ENCODE data around the gene CCDC85B.
"Not testable (repeated sequence)": the region's sequence is repeated elsewhere in the genome, so short reads cannot be mapped to it uniquely, and the experiment has no call there.

Gene CCDC85B

GRCh38 chr11:65883786-65884715 is 6.4 kb upstream of the CCDC85B start:
- Histone ChIP-seq H3K9me3 (ENCODE audit: control insufficient read depth in 2 of 2, low read length in 2 of 2) (no peaks in the 10 kb centered on the region), H3K27me3 (ENCODE audit: control insufficient read depth in 1 of 2, insufficient read depth in 2 of 2, low read length in 2 of 2) (no peaks in the 10 kb centered on the region), H3K36me3 (ENCODE audit: control insufficient read depth in 2 of 2, insufficient read depth in 2 of 2, low read length in 2 of 2) (peaks cover 21 to 22% of the 10 kb centered on the region in 2 donors), H3K4me1 (ENCODE audit: control insufficient read depth, insufficient read depth, low read length) (peaks cover 35% of the 10 kb centered on the region), H3K9ac (ENCODE audit: low read length in 2 of 2) (no peak overlapping the region), H3K4me3 (ENCODE audit: low read length in 2 of 2) (peak overlapping the region in 1 of 2 donors; percentile 35), H3K27ac (ENCODE audit: low read length) (peak overlapping the region; percentile 11)

DNA sequence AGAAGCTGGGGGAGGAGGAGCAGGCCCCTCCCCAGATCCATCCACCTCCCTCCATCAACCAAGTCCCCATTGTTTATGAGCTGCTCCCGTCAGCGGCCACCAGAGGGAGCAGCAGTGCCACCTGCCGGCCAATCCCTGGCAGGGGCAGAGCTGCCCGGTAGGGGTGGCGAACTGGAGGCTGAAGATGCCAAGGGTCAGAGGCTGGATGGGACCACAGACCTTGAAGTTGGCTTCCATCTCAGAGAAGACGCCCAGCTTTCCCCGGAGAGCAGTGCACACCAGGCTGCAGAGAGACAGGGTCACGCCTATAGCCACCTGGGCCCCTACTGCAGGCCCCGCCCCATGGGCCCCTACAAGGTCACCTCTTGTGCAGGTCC is 5.8 kb upstream of the CCDC85B start:
- H3K36me3 ChIP-seq (ENCODE audit: control insufficient read depth in 2 of 2, insufficient read depth in 2 of 2, low read length in 2 of 2): peaks cover 21 to 22% of the 10 kb centered on the region in 2 donors
- peak overlapping the region in 1 of 2 donors; percentile 35 for H3K4me3 ChIP-seq (ENCODE audit: low read length in 2 of 2)
- no peaks in the 10 kb centered on the region for H3K27me3 ChIP-seq (ENCODE audit: control insufficient read depth in 1 of 2, insufficient read depth in 2 of 2, low read length in 2 of 2)
- H3K4me1 ChIP-seq (ENCODE audit: control insufficient read depth, insufficient read depth, low read length): peaks cover 42% of the 10 kb centered on the region
- H3K9me3 ChIP-seq (ENCODE audit: control insufficient read depth in 2 of 2, low read length in 2 of 2): no peaks in the 10 kb centered on the region
- peak overlapping the region; percentile 18 for H3K27ac ChIP-seq (ENCODE audit: low read length)
- no peak overlapping the region for H3K9ac ChIP-seq (ENCODE audit: low read length in 2 of 2)

- Histone ChIP-seq H3K36me3 (ENCODE audit: control insufficient read depth in 2 of 2, insufficient read depth in 2 of 2, low read length in 2 of 2) (peaks cover 21 to 22% of the 10 kb centered on the region in 2 donors), H3K4me3 (ENCODE audit: low read length in 2 of 2) (no peak overlapping the region), H3K27me3 (ENCODE audit: control insufficient read depth in 1 of 2, insufficient read depth in 2 of 2, low read length in 2 of 2) (no peaks in the 10 kb centered on the region), H3K4me1 (ENCODE audit: control insufficient read depth, insufficient read depth, low read length) (peaks cover 47% of the 10 kb centered on the region), H3K9me3 (ENCODE audit: control insufficient read depth in 2 of 2, low read length in 2 of 2) (no peaks in the 10 kb centered on the region), H3K9ac (ENCODE audit: low read length in 2 of 2) (no peak overlapping the region), H3K27ac (ENCODE audit: low read length) (peak overlapping the region; percentile 18)
Measured at GRCh38 chr11:65885231-65885630, 5.2 kb upstream of the CCDC85B start.

DNA sequence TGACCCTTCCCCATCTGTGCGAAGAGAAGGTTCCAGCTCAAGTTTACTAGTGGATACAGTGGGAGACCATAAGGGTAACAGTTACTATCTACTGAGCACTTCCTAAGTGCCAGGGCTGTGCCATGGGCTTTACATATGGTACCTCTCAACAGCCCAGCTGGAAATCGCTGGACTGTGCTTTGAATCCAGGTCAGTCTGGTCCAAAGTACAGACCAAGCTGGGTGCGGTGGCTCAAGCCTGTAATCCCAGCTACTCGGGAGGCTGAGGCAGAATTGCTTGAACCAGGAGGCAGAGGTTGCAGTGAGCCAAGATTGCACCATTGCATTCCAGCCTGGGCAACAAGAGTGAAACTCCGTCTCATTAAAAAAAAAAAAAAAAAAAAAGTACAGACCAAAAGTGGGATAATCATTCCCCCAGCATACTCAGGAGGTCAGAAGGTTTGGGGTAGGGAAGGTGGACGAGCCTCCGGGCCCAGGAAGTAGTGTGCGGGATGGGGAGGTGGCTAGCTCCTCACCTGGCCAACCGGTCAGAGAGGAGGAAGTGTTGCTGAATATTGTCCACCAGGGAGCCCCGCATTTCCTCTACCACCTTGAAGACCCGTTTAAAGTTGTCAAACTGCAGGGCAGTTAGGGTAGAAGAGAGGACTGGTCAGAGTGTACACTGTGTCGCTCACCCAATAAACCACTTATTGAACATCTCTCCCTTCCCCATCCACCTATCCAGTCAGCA is 4.5 kb upstream of the CCDC85B start:
- H3K36me3 ChIP-seq (ENCODE audit: control insufficient read depth in 2 of 2, insufficient read depth in 2 of 2, low read length in 2 of 2): peaks cover 21 to 22% of the 10 kb centered on the region in 2 donors
- H3K27ac ChIP-seq (ENCODE audit: low read length): no peak overlapping the region

DNA sequence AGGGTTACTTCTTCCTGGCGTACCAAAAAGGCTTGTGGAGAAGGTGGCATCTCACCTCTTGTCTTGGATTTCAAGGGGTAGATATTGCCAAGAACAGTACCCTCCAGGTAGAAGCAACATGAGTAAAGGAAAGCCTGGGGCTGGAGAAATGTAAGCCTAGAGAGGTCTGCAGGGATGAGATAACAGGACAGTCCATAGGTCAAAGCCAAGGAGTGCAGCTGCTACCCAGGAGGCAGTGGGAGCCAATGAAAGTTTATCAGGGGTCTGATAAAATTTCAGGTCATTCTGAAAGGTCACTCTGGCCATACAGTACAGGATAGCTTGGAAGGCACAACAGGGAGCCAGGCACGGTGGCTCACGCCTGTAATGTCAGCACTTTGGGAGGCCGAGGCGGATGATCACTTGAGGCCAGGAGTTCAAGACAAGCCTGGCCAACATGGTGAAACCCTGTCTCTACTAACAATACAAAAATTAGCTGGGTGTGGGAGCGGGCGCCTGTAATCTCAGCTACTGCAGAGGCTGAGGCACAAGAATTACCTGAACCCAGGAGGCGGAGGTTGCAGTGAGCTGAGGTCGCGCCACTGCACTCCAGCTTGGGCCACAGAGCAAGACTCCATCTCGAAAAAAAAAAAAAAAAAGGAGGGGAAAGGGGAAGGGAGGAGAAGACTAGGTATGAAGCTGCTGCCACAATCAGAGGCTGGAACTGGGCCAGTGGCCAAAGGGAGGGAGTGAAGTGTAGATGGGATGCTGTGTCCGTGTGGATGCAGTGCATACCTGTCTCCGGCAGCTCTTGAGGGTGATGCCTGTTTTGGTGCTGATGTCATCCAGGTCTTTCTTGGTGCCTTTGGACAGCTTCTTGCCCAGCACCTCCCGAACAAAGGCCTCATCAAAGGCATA is 3.4 kb upstream of the CCDC85B start:
- H3K36me3 ChIP-seq (ENCODE audit: control insufficient read depth in 2 of 2, insufficient read depth in 2 of 2, low read length in 2 of 2): peaks cover 21 to 22% of the 10 kb centered on the region in 2 donors
- H3K9ac ChIP-seq (ENCODE audit: low read length in 2 of 2): peak overlapping the region; percentile 89 to 91
- H3K4me1 ChIP-seq (ENCODE audit: control insufficient read depth, insufficient read depth, low read length): peaks cover 61% of the 10 kb centered on the region
- no peaks in the 10 kb centered on the region for H3K27me3 ChIP-seq (ENCODE audit: control insufficient read depth in 1 of 2, insufficient read depth in 2 of 2, low read length in 2 of 2)
- H3K9me3 ChIP-seq (ENCODE audit: control insufficient read depth in 2 of 2, low read length in 2 of 2): no peaks in the 10 kb centered on the region
- H3K4me3 ChIP-seq (ENCODE audit: low read length in 2 of 2): peak overlapping the region; percentile 89 to 93
- peak overlapping the region; percentile 99 for H3K27ac ChIP-seq (ENCODE audit: low read length)

More for the DNA sequence above, 4.5 kb upstream of the CCDC85B start:
- H3K27me3 ChIP-seq (ENCODE audit: control insufficient read depth in 1 of 2, insufficient read depth in 2 of 2, low read length in 2 of 2): no peaks in the 10 kb centered on the region
- peaks cover 51% of the 10 kb centered on the region for H3K4me1 ChIP-seq (ENCODE audit: control insufficient read depth, insufficient read depth, low read length)
- H3K4me3 ChIP-seq (ENCODE audit: low read length in 2 of 2): no peak overlapping the region
- no peak overlapping the region for H3K9ac ChIP-seq (ENCODE audit: low read length in 2 of 2)
- H3K9me3 ChIP-seq (ENCODE audit: control insufficient read depth in 2 of 2, low read length in 2 of 2): no peaks in the 10 kb centered on the region

DNA sequence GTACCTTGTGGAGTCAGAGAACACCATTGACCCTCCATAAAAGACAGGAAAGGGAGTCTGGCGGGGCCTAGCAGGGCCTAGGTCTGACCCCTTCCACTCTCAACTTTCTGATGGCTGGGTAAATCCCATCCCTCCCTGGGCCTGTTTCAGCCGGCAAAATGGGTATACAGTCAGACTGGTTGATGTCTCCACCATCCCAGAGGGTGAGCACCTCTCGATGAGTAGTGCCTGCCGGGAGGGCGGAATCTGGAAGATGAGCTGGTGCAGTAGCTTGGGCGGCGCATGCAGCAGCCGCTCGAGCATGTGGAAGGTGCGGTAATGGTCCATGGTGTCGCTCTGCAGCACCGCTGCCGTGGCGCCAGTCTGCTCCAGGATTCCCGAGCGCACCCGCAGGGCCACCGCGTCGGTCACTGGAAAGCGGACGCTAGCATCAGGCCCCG is 2.7 kb upstream of the CCDC85B start:
- peak overlapping the region; percentile 99 for H3K27ac ChIP-seq (ENCODE audit: low read length)
- peaks cover 68% of the 10 kb centered on the region for H3K4me1 ChIP-seq (ENCODE audit: control insufficient read depth, insufficient read depth, low read length)
- peaks cover 16 to 22% of the 10 kb centered on the region in 2 donors for H3K36me3 ChIP-seq (ENCODE audit: control insufficient read depth in 2 of 2, insufficient read depth in 2 of 2, low read length in 2 of 2)
- H3K4me3 ChIP-seq (ENCODE audit: low read length in 2 of 2): peak overlapping the region; percentile 89 to 93
- H3K9ac ChIP-seq (ENCODE audit: low read length in 2 of 2): peak overlapping the region; percentile 89 to 91
- H3K9me3 ChIP-seq (ENCODE audit: control insufficient read depth in 2 of 2, low read length in 2 of 2): no peaks in the 10 kb centered on the region
- H3K27me3 ChIP-seq (ENCODE audit: control insufficient read depth in 1 of 2, insufficient read depth in 2 of 2, low read length in 2 of 2): no peaks in the 10 kb centered on the region

DNA sequence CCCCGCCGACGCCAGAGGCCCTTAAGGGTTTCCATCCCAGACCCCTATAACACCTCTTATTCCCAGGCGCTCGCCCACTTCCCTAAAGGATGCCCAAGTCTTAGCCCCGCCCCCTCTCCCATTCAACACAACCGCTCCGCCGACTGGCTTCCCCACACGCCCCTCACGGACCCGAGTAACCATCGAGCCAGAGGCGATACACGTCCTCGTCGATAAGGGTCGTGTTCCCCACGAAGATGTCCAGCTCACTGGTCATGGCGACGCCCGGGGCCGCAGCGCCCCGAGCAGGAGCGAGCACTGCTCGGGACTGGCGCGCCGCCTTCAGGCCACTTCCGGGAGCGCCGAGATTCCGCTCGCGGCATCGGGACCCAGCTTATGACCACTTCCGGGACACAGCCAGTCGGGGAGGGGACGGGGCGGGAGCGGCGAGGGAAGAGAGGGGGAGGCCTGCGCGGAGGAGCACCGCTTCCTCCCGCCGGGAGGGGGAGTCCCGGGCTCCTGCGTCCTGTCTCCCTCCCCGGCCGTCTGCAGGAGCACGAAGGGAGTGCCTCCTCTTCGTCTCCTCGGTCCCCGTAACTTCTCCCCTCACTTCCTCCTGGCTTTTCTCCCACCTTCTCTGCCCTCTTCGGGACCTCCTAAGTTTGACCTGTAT is 2.2 kb upstream of the CCDC85B start, which contains the start of gene FIBP:
FIBP (minus strand) TSS at position 309 of the 652 bp plus-strand sequence; CDS start at position 256, 53 bp downstream.
- peak within 1 kb of the TSS; percentile 99 for H3K27ac ChIP-seq (ENCODE audit: low read length)
- peaks cover 73% of the 10 kb centered on the region for H3K4me1 ChIP-seq (ENCODE audit: control insufficient read depth, insufficient read depth, low read length)
- peak within 1 kb of the TSS; percentile 89 to 93 for H3K4me3 ChIP-seq (ENCODE audit: low read length in 2 of 2)
- no peaks in the 10 kb centered on the region for H3K27me3 ChIP-seq (ENCODE audit: control insufficient read depth in 1 of 2, insufficient read depth in 2 of 2, low read length in 2 of 2)
- H3K9me3 ChIP-seq (ENCODE audit: control insufficient read depth in 2 of 2, low read length in 2 of 2): no peaks in the 10 kb centered on the region
- peaks cover 15 to 19% of the 10 kb centered on the region in 2 donors for H3K36me3 ChIP-seq (ENCODE audit: control insufficient read depth in 2 of 2, insufficient read depth in 2 of 2, low read length in 2 of 2)
- peak within 1 kb of the TSS; percentile 90 to 91 for H3K9ac ChIP-seq (ENCODE audit: low read length in 2 of 2)

DNA sequence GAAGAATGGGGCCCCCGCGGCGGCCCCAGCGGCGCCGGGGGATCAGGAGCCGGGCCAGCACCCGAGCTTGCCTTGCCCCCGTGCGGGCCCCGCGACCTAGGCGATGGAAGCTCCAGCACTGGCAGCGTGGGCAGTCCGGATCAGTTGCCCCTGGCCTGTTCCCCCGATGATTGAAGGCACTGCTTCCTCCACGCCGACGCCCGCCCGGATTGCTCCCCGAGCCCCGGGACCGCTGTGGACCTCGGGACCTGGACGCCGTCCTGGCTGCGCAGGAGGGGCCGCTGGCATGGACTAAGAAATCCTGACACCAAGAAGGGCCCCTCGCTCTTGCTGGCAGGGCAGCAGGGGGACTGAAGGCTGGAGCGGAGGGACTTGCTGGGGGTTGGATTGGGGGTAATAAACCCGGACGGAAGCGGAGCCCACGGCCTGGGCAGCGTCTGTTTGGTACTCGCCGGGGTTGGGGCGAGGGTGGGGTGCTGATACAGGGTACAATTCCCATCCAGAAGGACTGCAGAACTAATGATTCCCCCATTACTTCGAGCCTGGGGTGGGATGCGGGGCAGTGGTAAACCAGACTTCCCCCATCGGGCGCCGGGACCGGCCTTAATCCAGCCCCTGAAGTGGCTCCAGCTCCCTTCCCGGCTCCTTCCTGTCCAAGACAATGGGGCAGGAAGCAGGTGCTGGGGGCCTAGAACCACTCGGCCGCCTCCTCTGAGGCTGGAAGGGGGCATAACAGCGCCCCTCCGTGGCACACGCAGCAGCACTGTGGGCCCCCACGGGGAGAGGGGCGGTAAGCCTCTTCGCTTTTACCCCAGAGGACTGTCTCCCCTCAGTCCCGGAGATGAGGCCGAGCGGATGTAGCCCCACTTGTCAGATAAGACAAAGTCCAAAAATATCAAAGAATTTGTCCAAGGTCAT is 1.0 kb downstream of the CCDC85B start:
- H3K27me3 ChIP-seq (ENCODE audit: control insufficient read depth in 1 of 2, insufficient read depth in 2 of 2, low read length in 2 of 2): no peaks in the 10 kb centered on the region
- H3K9me3 ChIP-seq (ENCODE audit: control insufficient read depth in 2 of 2, low read length in 2 of 2): no peaks in the 10 kb centered on the region
- H3K4me3 ChIP-seq (ENCODE audit: low read length in 2 of 2): peak overlapping the region; percentile 73 to 93
- H3K4me1 ChIP-seq (ENCODE audit: control insufficient read depth, insufficient read depth, low read length): peaks cover 64% of the 10 kb centered on the region
- peak overlapping the region; percentile 99 for H3K27ac ChIP-seq (ENCODE audit: low read length)
- H3K9ac ChIP-seq (ENCODE audit: low read length in 2 of 2): peak overlapping the region; percentile 75 to 80
- peaks cover 0 to 4% of the 10 kb centered on the region in 2 donors for H3K36me3 ChIP-seq (ENCODE audit: control insufficient read depth in 2 of 2, insufficient read depth in 2 of 2, low read length in 2 of 2)

DNA sequence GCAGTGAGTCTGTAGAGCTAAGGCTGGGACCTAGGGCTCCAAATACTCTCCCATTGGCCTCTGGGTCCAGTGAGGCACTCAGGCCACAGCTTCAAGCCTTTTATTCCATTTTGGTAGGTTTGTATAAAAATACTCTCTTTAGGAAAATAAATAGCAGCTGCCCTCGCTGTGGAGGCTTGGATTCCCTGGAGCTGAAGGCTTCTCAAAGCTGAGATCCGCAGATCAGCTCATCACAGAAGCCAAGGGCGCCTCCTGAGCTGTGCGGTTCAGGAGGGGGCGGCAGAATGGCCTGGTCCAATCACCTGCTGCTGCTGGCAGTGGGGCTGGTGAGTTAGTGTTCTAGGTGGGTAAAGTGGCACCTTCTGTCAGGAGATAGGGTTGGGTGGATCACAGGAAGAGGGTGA is 1.7 kb downstream of the CCDC85B start:
- H3K4me3 ChIP-seq (ENCODE audit: low read length in 2 of 2): peak overlapping the region; percentile 73 to 93
- peak overlapping the region; percentile 99 for H3K27ac ChIP-seq (ENCODE audit: low read length)
- not testable (repeated sequence) for H3K36me3 ChIP-seq (ENCODE audit: control insufficient read depth in 2 of 2, insufficient read depth in 2 of 2, low read length in 2 of 2); H3K9me3 ChIP-seq (ENCODE audit: control insufficient read depth in 2 of 2, low read length in 2 of 2); H3K27me3 ChIP-seq (ENCODE audit: control insufficient read depth in 1 of 2, insufficient read depth in 2 of 2, low read length in 2 of 2)
- H3K9ac ChIP-seq (ENCODE audit: low read length in 2 of 2): peak overlapping the region; percentile 75 to 80
- peaks cover 61% of the 10 kb centered on the region for H3K4me1 ChIP-seq (ENCODE audit: control insufficient read depth, insufficient read depth, low read length)
